ENCODE data around the gene EMP1.

Gene EMP1

GRCh38 chr12:13196130-13196921 is at the start of gene EMP1:
Gene EMP1 (plus strand): TSS chr12:13196726. CDS start chr12:13211511, 14,785 bp downstream.
- peak; percentile 6 for DNase-seq

- DNase-seq, result no peak
Observed at GRCh38 chr12:13147688-13148484, 48.6 kb upstream of the EMP1 start.

DNA sequence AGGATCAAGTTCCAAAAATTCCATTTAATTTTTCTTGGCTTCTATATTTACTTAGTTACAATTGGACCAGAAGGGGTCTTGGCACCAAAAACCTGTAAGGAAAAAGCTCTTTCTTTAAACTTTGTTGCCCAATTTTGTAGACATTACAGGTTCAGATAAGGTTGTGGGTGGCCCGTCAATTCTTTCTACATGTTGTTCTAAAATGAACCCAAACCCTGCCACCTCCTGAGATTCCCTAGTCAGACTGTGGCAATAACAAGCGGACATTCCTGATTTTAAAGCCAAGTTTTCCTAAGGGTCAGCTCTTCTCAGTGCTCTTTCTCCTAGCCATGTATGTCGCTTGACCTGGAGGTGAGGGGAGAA is 48.1 kb upstream of the EMP1 start:
- DNase-seq, result no peak

DNA sequence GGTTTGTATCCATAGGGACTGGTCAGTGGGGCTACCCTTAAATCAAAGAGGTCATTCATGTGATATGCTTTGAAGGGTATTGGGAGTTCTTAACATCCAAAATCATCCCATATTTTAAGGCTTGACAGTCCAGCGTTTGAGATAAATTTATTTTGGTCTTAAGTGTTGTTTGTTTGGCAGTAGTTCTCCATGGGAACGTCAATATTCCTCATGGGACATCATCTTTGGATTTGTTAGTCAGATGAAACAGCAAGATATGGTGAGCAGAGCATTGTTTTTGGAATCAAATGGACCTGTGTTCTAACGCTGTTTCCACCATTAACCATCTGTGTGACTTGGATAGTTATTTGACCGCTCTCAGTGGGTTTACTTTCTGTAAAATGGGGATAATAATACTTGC is 47.1 kb upstream of the EMP1 start:
- DNase-seq, result no peak

DNA sequence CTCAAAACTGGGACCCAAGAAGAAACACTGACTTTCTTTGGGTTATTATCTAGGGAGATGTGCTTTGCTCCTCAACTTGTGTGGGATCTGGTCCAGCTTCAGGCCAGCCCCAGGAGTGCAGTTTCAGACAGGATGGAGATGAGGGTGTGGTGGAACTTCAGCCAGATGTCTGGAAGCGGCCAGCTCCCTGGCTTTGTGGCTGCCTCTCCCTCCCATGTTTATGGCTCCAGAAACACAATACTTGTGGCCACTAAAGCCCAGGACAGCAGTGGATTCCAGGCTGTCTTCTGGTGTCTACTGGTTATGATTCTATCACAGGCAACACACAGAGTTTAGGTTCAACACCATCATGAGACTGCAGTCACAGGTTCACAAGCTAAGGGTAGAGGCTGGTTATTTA is 44.2 kb upstream of the EMP1 start:
- no peak for DNase-seq

DNA sequence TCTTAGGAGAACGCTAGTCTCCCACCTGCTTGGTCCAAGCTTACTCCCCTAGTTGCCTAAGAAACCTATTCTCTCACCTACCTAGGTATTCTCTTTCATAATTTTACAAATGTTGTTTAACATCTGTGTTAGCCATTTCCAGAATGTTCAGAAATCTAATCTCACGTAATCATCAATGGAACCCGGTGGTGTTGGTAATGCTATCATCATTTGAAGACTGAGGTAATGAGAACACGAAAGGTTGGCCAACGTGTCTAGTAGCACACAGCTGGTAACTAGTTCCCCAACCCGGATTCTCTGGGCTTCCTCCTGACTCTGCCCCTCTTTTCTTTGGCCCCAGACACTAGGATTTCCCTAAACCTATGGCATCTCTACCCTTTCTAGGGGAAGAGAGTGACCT is 43.8 kb upstream of the EMP1 start:
- DNase-seq, result no peak

- DNase-seq, result no peak
Observed at GRCh38 chr12:13153180-13153579, 43.3 kb upstream of the EMP1 start.

- DNase-seq, result no peak
Observed at GRCh38 chr12:13154027-13154538, 42.4 kb upstream of the EMP1 start.

DNA sequence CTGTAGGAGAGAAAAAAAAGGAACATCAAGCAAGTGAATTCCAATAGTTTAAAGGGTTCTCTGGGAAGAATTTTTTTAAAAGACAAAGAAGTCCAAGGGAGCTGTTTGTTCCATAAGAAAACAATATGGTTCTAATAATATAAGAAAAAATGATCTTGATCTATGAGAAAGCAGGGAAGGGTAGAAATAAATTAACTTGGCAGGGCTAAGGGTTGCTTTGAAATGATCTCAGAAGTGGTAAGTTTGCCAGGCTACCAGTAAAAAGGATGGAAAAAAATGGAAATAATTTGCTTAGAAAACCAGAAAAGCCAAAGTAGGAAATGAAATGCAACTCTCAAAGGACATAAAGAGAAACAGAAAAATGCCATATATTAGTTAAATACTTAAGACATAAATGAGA is 41.7 kb upstream of the EMP1 start:
- DNase-seq, result no peak

- DNase-seq, result no peak
Observed at GRCh38 chr12:13156277-13156676, 40.2 kb upstream of the EMP1 start.

- no peak for DNase-seq
Observed at GRCh38 chr12:13161172-13161571, 35.4 kb upstream of the EMP1 start.

- no peak for DNase-seq
Observed at GRCh38 chr12:13162904-13163303, 33.6 kb upstream of the EMP1 start.

DNA sequence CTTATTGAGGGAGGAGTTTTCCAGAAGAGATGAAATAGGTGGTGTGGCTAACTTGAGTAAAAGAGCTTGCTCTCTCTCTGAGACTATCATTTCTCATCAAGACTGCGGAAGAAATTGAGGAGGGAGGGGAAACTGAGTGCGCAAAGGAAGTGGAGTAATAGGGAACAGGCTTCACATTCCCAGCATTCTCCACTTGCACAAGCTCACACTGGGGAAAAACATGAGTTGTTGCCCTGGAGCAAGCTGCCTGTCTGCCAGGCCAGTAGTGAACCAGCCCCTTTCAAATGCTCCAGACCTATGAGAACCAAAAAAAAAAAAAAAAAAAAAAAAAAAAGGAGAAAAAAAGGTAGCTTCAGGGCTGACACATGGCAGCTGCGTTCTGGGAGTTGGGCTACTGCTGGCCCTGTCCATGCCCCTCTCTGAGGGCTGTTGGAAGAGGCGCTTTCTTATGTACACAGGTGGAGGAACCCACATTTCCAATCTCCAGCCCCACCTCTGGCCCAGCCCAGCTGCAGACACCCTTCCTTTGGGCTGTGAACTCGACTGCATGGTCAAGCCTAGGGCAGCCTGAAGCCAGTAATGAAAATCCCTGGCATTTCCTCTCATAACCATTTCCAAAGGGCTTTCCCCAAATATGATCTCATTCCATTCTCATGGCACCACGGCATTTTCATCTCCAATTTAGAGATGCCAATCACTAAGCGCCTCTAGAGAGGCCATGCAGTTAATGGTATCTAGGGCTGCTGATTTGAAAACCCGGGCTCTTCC is 32.5 kb upstream of the EMP1 start:
- no peak for DNase-seq

DNA sequence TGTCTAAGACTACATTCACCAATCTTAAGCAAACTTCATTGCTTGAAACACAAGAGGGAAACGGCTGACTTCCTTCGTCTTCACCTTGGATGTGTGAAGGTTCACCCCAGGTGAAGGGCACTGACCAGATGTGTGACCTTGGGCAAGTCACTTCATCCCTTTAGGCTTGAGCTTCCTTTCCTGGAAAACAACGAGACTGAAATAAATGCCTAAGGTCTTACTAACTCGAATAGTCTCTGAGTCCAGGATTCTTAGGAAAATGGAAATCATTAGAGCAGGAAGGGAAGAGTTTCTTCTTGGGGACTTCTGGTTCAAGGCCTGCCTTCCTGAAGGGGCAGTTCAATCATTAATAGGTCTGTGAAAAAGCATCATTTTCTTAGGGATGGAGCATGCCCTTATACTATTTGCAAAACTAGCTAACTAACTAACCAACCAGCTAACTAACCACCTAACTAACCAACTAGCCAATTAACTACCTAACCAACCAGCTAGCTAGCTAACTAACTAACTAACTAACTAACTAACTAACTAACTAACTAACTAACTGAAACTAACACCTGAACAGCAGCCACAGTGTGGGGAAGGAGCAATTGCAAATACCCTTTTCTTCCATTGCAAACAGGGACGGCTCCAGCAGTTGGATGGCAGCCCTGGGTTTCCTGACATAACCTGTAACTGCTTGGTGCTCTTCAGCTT is 31.5 kb upstream of the EMP1 start:
- DNase-seq, result no peak

DNA sequence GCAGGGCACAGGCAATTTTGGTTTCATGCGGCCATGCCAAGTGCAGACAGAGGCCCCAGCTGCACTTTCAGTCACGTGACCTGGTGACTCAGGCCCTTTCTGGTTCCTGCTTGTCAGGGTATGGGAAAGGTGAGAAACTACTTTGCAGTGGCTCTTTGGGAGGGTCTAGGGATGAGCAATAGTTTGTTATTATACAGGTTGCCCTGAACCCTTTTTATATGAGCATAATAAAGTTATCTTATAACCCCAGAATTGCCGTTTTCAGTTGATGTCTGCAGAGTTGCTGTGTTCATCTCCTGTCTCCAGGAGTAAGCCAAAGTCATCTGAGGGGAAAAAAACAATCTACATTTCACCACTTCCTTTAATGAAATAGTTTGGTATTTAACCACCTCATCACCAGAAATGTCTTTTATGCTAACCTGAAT is 30.9 kb upstream of the EMP1 start:
- peak; percentile 7 for DNase-seq

DNA sequence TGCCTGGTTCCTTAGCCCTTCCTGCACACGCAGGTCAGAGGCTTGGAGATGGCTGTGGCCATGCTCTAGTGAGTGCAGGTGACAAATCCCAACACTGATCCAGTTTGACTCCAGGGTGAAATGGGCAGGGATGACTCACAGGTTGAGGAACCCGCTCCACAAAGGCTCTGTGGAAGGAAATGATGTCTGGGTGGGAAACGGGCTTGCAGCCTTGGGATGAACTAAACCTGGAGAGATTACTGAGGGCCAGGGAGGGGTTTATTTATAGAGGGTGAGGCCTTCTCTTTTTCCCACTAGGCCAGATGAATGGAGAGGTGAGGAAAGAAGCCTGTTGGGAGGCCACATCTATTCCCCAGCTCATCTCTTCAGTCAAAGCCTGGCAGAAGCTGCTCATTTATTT is 29.3 kb upstream of the EMP1 start:
- DNase-seq, result no peak

DNA sequence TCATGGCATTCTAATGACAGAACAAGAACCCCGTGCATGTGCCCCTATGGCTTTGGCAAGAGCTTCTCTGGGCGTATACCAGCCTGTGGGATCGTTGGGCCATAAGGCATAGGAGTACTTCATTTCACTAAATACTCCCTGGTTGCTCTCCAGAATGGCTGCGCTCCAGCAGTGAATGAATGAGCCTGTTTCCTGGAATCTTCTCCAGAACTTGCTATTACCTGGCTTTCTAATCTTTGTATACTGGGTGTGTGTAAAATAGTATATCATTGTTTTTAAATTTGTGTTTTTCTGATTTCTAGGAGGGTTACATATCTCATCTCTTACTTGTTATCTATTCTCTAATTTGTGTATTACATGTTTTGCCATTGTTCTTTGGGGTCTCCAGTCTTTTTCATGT is 28.6 kb upstream of the EMP1 start:
- DNase-seq, result no peak

DNA sequence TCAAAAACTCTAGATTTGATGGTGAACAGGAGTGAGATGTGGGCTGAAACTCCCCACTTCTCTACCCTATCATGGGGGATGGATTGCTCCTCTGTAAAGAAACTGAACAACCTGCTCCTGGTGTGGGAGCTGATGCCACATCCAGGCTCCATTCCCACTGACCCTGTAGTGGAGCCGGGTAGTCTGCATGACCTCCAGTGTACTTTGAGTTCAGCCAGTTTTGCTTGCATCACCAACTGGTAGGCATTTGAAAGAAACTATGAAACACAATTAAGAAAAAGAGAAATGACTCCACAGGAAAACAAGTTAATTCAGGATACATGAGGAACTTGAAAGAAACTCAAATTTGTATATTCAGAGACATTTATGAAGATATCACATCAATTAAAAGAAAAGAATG is 27.3 kb upstream of the EMP1 start:
- DNase-seq, result no peak

GRCh38 chr12:13170892-13171490 is 25.5 kb upstream of the EMP1 start:
- DNase-seq, result no peak

DNA sequence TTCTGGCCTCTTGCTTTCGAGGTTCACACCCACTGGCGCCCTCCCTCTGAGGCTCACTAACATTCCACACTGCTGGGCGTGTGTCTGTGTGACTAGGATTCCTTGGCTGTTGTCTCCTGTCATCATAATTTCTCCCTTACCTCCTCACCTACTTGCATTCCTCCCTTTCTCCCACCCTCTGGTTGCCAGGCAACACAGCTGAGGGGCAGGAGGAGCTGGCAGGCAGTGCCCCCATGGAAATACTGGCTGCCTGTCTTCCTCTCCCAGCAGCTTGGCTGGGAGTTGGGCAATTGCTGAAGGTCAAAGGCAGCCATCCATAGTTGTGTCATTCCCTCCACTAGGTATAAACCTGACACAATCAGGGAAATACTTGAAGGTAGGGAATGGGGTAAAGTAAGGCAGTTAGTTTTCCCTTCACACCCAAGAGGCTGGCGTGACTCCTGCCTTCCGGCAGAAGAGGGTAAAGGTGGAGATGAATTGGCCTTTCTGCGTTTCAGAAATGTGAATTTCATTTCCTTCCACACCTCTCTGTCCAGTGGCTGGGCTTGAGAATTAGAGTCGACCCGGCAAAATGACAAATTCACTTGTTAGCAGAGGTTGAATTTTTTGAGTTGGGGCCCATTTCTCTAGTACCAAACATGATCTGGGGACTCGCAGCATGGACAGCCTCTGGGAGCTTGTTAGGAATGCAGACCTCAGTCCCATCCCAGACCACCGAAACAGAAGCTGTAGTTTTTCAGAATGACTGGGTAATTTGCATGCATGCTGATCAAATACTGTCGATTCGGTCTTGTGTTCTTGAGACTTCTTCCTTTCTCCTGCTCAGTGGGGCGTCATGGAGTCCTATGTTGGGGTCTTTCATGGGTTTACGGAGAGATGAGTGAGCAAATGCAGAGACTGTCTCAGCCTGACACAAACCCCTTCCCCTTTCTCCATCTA is 24.3 kb upstream of the EMP1 start:
- DNase-seq, result no peak
